22Rv1 (cell line): ENCODE data around the gene NCOR1.

Source experiments
- CTCF ChIP-seq: fragments of 450-650 bp; IDR thresholded peaks from 2 replicates; pipeline ENCODE4 v1.5.1; 2017; ENCODE audit warnings: mild to moderate bottlenecking
- ZFX ChIP-seq: fragments of 450-650 bp; IDR thresholded peaks from 2 replicates; pipeline ENCODE4 v1.6.1; 2017; ENCODE audit warnings: antibody characterized with exemption, borderline replicate concordance

DNA sequence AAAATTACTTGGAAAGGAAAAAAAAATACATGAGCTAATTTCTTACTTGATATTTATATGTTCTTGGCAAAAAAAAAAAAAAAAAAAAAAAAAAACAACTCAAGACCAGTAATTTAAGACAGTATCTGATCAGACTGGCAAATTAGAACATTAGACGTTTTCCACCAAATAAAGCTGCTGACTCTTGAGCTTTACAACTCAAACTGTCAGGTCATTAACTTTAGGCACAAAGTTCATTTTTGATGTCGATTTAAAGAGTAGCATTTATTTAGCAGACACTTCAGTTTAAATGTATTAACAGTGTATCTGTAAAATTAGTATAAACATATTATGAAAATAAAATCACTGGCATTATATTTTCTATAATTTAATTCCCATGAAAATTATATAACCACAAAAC is 66.7 kb downstream of the NCOR1 start:
- TF ChIP-seq CTCF = no peak
- TF ChIP-seq ZFX = no peak
